ENCODE results near the gene OAF. TPM values are rescaled to one million over a fixed set of nuclear protein-coding genes. Genes with fewer than 3 reads are reported as not detected.
"Not testable (repeated sequence)": the region's sequence is repeated elsewhere in the genome, so short reads cannot be mapped to it uniquely, and the experiment has no call there.

Gene OAF
- total RNA-seq, 1 donor from 2014 or later = 13.6 TPM

- H3K27ac ChIP-seq (ENCODE audit: low read depth, low read length) = no peak overlapping the region
- no peaks in the 10 kb centered on the region for H3K36me3 ChIP-seq (ENCODE audit: control insufficient read depth in 3 of 3, insufficient read depth in 3 of 3, low read length in 3 of 3)
- H3K27me3 ChIP-seq (ENCODE audit: control insufficient read depth in 3 of 3, insufficient read depth in 3 of 3, low read length in 3 of 3) = peaks cover 27 to 50% (median 31%) of the 10 kb centered on the region in 3 donors
- H3K4me1 ChIP-seq (ENCODE audit: control insufficient read depth in 3 of 3, insufficient read depth in 3 of 3, low read length in 3 of 3) = peaks cover 11 to 17% (median 16%) of the 10 kb centered on the region in 3 donors
- H3K4me3 ChIP-seq (ENCODE audit: low read length in 3 of 3) = no peak overlapping the region
- H3K9ac ChIP-seq (ENCODE audit: low read depth in 1 of 3, low read length in 3 of 3) = no peak overlapping the region
- H3K9me3 ChIP-seq (ENCODE audit: control insufficient read depth in 3 of 3, low read length in 3 of 3) = no peaks in the 10 kb centered on the region
Observed at GRCh38 chr11:120173807-120174206, 37.0 kb upstream of the OAF start.

GRCh38 chr11:120174866-120175265 is 36.0 kb upstream of the OAF start:
- no peaks in the 10 kb centered on the region for H3K9me3 ChIP-seq (ENCODE audit: control insufficient read depth in 3 of 3, low read length in 3 of 3)
- H3K4me1 ChIP-seq (ENCODE audit: control insufficient read depth in 3 of 3, insufficient read depth in 3 of 3, low read length in 3 of 3) = peaks cover 7 to 15% (median 12%) of the 10 kb centered on the region in 3 donors
- H3K27ac ChIP-seq (ENCODE audit: low read depth, low read length) = no peak overlapping the region
- no peak overlapping the region for H3K4me3 ChIP-seq (ENCODE audit: low read length in 3 of 3)
- H3K9ac ChIP-seq (ENCODE audit: low read depth in 1 of 3, low read length in 3 of 3) = no peak overlapping the region
- peaks cover 20 to 45% (median 25%) of the 10 kb centered on the region in 3 donors for H3K27me3 ChIP-seq (ENCODE audit: control insufficient read depth in 3 of 3, insufficient read depth in 3 of 3, low read length in 3 of 3)
- H3K36me3 ChIP-seq (ENCODE audit: control insufficient read depth in 3 of 3, insufficient read depth in 3 of 3, low read length in 3 of 3) = no peaks in the 10 kb centered on the region

GRCh38 chr11:120178561-120179056 is 32.2 kb upstream of the OAF start:
- Histone ChIP-seq H3K4me1 (ENCODE audit: control insufficient read depth in 3 of 3, insufficient read depth in 3 of 3, low read length in 3 of 3) (peaks cover 15 to 26% (median 22%) of the 10 kb centered on the region in 3 donors), H3K27ac (ENCODE audit: low read depth, low read length) (peak overlapping the region; percentile 18), H3K9me3 (ENCODE audit: control insufficient read depth in 3 of 3, low read length in 3 of 3) (no peaks in the 10 kb centered on the region)

DNA sequence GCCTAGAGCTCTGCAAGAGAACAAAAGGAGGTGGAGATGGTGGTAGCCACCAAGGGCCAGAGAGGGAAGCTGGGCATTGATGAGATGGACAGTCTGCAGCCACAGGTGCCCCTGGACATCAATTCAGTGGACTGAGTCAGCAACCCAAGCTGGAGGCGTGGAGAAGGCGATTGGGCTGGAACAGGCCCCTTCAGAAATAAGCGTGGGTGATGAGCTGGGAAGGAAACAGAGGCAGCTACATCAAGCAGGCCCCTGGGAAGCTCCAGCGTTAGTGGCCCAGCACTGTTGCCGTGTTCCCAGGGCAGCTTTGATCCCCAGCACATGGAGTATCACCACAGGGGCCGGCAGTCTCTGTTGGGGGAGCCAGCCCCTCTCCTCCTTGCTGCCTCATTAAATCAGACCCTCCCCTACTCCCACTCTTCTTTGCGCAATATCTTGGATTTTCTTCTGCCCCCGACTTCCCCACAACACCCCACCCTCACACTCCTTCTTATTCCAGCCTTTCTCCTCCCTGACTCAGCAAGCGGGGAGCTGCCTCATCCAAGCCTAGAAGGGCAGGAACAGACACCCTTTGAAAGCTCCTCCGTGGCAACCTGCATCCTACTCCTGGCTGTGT is 31.7 kb upstream of the OAF start:
- Histone ChIP-seq H3K36me3 (ENCODE audit: control insufficient read depth in 3 of 3, insufficient read depth in 3 of 3, low read length in 3 of 3) (no peaks in the 10 kb centered on the region), H3K27ac (ENCODE audit: low read depth, low read length) (peak overlapping the region; percentile 18), H3K4me1 (ENCODE audit: control insufficient read depth in 3 of 3, insufficient read depth in 3 of 3, low read length in 3 of 3) (peaks cover 17 to 30% (median 26%) of the 10 kb centered on the region in 3 donors), H3K4me3 (ENCODE audit: low read length in 3 of 3) (no peak overlapping the region), H3K9me3 (ENCODE audit: control insufficient read depth in 3 of 3, low read length in 3 of 3) (no peaks in the 10 kb centered on the region), H3K9ac (ENCODE audit: low read depth in 1 of 3, low read length in 3 of 3) (no peak overlapping the region), H3K27me3 (ENCODE audit: control insufficient read depth in 3 of 3, insufficient read depth in 3 of 3, low read length in 3 of 3) (peaks cover 0 to 13% (median 0%) of the 10 kb centered on the region in 3 donors)

More at GRCh38 chr11:120178561-120179056, 32.2 kb upstream of the OAF start:
- H3K9ac ChIP-seq (ENCODE audit: low read depth in 1 of 3, low read length in 3 of 3) = no peak overlapping the region
- H3K27me3 ChIP-seq (ENCODE audit: control insufficient read depth in 3 of 3, insufficient read depth in 3 of 3, low read length in 3 of 3) = peaks cover 0 to 11% (median 4%) of the 10 kb centered on the region in 3 donors
- H3K4me3 ChIP-seq (ENCODE audit: low read length in 3 of 3) = no peak overlapping the region
- H3K36me3 ChIP-seq (ENCODE audit: control insufficient read depth in 3 of 3, insufficient read depth in 3 of 3, low read length in 3 of 3) = no peaks in the 10 kb centered on the region

DNA sequence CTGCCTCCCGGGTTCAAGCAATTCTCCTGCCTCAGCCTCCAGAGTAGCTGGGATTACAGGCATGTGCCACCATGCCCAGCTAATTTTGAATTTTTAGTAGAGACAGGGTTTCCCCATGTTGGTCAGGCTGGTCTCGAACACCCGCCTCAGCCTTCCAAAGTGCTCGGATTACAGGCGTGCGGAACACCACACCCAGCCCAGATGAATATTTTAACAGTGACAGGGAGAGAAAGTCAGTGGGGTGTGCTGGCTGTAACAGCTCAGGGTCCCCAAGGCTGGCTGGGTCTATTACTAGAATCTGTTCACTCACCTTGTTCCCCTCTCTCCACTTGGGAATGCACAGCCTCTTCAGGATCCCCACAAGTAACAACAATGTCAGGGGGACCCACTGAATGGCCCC is 30.8 kb upstream of the OAF start:
- not testable (repeated sequence) for H3K4me3 ChIP-seq (ENCODE audit: low read length in 3 of 3); H3K36me3 ChIP-seq (ENCODE audit: control insufficient read depth in 3 of 3, insufficient read depth in 3 of 3, low read length in 3 of 3); H3K9me3 ChIP-seq (ENCODE audit: control insufficient read depth in 3 of 3, low read length in 3 of 3); H3K9ac ChIP-seq (ENCODE audit: low read depth in 1 of 3, low read length in 3 of 3)
- H3K27me3 ChIP-seq (ENCODE audit: control insufficient read depth in 3 of 3, insufficient read depth in 3 of 3, low read length in 3 of 3) = peaks cover 0 to 18% (median 0%) of the 10 kb centered on the region in 3 donors
- peak overlapping the region; percentile 50 for H3K27ac ChIP-seq (ENCODE audit: low read depth, low read length)
- H3K4me1 ChIP-seq (ENCODE audit: control insufficient read depth in 3 of 3, insufficient read depth in 3 of 3, low read length in 3 of 3) = peaks cover 17 to 33% (median 26%) of the 10 kb centered on the region in 3 donors

- H3K9me3 ChIP-seq (ENCODE audit: control insufficient read depth in 3 of 3, low read length in 3 of 3) = no peaks in the 10 kb centered on the region
- peaks cover 0 to 15% (median 0%) of the 10 kb centered on the region in 3 donors for H3K27me3 ChIP-seq (ENCODE audit: control insufficient read depth in 3 of 3, insufficient read depth in 3 of 3, low read length in 3 of 3)
- H3K27ac ChIP-seq (ENCODE audit: low read depth, low read length) = peak overlapping the region; percentile 50
- no peak overlapping the region for H3K4me3 ChIP-seq (ENCODE audit: low read length in 3 of 3)
- H3K9ac ChIP-seq (ENCODE audit: low read depth in 1 of 3, low read length in 3 of 3) = peak overlapping the region in 1 of 3 donors; percentile 45
- no peaks in the 10 kb centered on the region for H3K36me3 ChIP-seq (ENCODE audit: control insufficient read depth in 3 of 3, insufficient read depth in 3 of 3, low read length in 3 of 3)
- H3K4me1 ChIP-seq (ENCODE audit: control insufficient read depth in 3 of 3, insufficient read depth in 3 of 3, low read length in 3 of 3) = peaks cover 17 to 33% (median 26%) of the 10 kb centered on the region in 3 donors
Observed at GRCh38 chr11:120180551-120181232, 30.1 kb upstream of the OAF start.

GRCh38 chr11:120181376-120181975 is 29.4 kb upstream of the OAF start:
- no peak overlapping the region for H3K4me3 ChIP-seq (ENCODE audit: low read length in 3 of 3)
- peaks cover 0 to 14% (median 0%) of the 10 kb centered on the region in 3 donors for H3K27me3 ChIP-seq (ENCODE audit: control insufficient read depth in 3 of 3, insufficient read depth in 3 of 3, low read length in 3 of 3)
- peaks cover 23 to 38% (median 26%) of the 10 kb centered on the region in 3 donors for H3K4me1 ChIP-seq (ENCODE audit: control insufficient read depth in 3 of 3, insufficient read depth in 3 of 3, low read length in 3 of 3)
- H3K36me3 ChIP-seq (ENCODE audit: control insufficient read depth in 3 of 3, insufficient read depth in 3 of 3, low read length in 3 of 3) = no peaks in the 10 kb centered on the region
- no peak overlapping the region for H3K9ac ChIP-seq (ENCODE audit: low read depth in 1 of 3, low read length in 3 of 3)
- H3K27ac ChIP-seq (ENCODE audit: low read depth, low read length) = no peak overlapping the region
- no peaks in the 10 kb centered on the region for H3K9me3 ChIP-seq (ENCODE audit: control insufficient read depth in 3 of 3, low read length in 3 of 3)

DNA sequence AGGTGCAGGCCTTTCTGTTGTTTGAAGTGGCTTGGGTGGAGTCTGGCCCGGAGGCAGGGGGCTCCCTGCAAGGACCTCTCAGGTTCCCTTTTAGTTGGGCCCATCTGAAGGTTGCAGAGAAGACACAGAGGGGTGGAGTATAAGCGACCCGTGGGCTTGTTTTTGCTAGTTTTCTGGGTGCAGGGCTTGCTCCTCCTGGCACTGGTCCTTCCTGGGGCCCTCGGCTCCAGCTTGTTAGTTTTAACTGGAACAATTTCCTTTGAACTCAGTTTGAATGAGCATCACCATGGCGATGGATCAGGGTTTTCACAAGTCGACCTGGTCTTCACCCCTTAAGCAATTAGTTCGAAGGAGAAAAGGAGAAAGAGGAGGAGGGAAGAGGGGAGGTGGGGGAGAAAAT is 28.5 kb upstream of the OAF start:
- Histone ChIP-seq H3K4me1 (ENCODE audit: control insufficient read depth in 3 of 3, insufficient read depth in 3 of 3, low read length in 3 of 3) (peaks cover 32 to 47% (median 34%) of the 10 kb centered on the region in 3 donors), H3K27me3 (ENCODE audit: control insufficient read depth in 3 of 3, insufficient read depth in 3 of 3, low read length in 3 of 3) (peaks cover 0 to 14% (median 0%) of the 10 kb centered on the region in 3 donors), H3K4me3 (ENCODE audit: low read length in 3 of 3) (no peak overlapping the region), H3K9ac (ENCODE audit: low read depth in 1 of 3, low read length in 3 of 3) (no peak overlapping the region), H3K36me3 (ENCODE audit: control insufficient read depth in 3 of 3, insufficient read depth in 3 of 3, low read length in 3 of 3) (no peaks in the 10 kb centered on the region), H3K9me3 (ENCODE audit: control insufficient read depth in 3 of 3, low read length in 3 of 3) (no peaks in the 10 kb centered on the region), H3K27ac (ENCODE audit: low read depth, low read length) (peak overlapping the region; percentile 81)

DNA sequence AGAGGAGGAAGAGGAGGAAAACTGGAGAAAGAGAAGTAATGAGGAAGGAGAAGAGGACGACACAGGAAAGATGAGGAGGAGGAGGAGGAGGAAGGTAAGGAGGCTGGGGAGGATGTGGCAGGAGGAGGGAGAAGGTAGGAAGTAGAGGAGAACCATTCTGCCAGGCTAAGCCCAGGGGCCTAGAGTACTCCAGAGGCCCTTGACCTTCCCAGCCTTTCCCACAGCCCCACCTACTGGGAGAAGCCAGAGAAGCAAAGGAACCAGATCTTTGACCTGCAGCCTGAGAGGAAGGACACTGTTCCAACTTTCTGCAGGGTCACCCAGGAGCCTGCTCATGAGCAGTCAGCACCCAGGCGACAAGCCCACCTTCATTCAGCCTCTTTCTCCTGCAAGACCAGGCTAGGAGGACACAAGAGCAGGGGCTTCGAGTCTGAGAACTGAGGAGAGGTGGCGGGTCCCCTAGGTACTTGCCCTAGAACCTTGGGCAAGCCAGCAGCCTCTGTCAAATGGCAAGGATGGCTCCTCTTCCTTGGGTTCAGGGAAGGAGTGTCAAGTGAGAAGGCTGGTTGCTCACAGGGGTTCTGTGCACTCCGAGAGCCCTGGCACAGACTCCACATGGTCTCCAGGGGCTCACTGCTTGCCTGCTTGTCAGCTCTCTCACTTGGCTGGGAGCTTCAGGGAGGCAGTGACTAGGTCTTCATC is 27.9 kb upstream of the OAF start:
- Histone ChIP-seq H3K27me3 (ENCODE audit: control insufficient read depth in 3 of 3, insufficient read depth in 3 of 3, low read length in 3 of 3) (peaks cover 0 to 14% (median 2%) of the 10 kb centered on the region in 3 donors), H3K4me1 (ENCODE audit: control insufficient read depth in 3 of 3, insufficient read depth in 3 of 3, low read length in 3 of 3) (peaks cover 37 to 53% (median 40%) of the 10 kb centered on the region in 3 donors), H3K9me3 (ENCODE audit: control insufficient read depth in 3 of 3, low read length in 3 of 3) (no peaks in the 10 kb centered on the region), H3K27ac (ENCODE audit: low read depth, low read length) (peak overlapping the region; percentile 81), H3K36me3 (ENCODE audit: control insufficient read depth in 3 of 3, insufficient read depth in 3 of 3, low read length in 3 of 3) (no peaks in the 10 kb centered on the region), H3K9ac (ENCODE audit: low read depth in 1 of 3, low read length in 3 of 3) (peak overlapping the region in 1 of 3 donors; percentile 16), H3K4me3 (ENCODE audit: low read length in 3 of 3) (peak overlapping the region in 2 of 3 donors; percentile 14 to 41)
